NCI-H1105 (cell line): ENCODE measurements around the gene ANKK1.

Experiments
- DNase-seq: peaks from one replicate; lab custom pipeline; 2025; lab: John Stamatoyannopoulos, UW

ANKK1 gene

GRCh38 chr11:113387605-113388211, at the start of gene ANKK1:
ANKK1 (plus strand) TSS chr11:113387779; CDS start chr11:113387885, 106 bp downstream.
- DNase-seq = no peak

- DNase-seq = no peak
Measured at GRCh38 chr11:113338730-113339129, 48.8 kb upstream of the ANKK1 start.

- DNase-seq = no peak
Measured at GRCh38 chr11:113339929-113340589, 47.5 kb upstream of the ANKK1 start.

GRCh38 chr11:113341388-113342165, 46.0 kb upstream of the ANKK1 start:
- no peak for DNase-seq

- no peak for DNase-seq
Measured at GRCh38 chr11:113345978-113346377, 41.6 kb upstream of the ANKK1 start.

GRCh38 chr11:113349528-113349927, 38.1 kb upstream of the ANKK1 start:
- DNase-seq = no peak

GRCh38 chr11:113350336-113351067, 37.1 kb upstream of the ANKK1 start:
- no peak for DNase-seq

- DNase-seq = peak; percentile 26
Measured at GRCh38 chr11:113351068-113351450, 36.5 kb upstream of the ANKK1 start.

- no peak for DNase-seq
Measured at GRCh38 chr11:113351480-113351879, 36.1 kb upstream of the ANKK1 start.

- no peak for DNase-seq
Measured at GRCh38 chr11:113356203-113356602, 31.4 kb upstream of the ANKK1 start.

GRCh38 chr11:113363406-113363805, 24.2 kb upstream of the ANKK1 start:
- no peak for DNase-seq

- DNase-seq = no peak
Measured at GRCh38 chr11:113363996-113364641, 23.5 kb upstream of the ANKK1 start.

- no peak for DNase-seq
Measured at GRCh38 chr11:113365895-113366294, 21.7 kb upstream of the ANKK1 start.

GRCh38 chr11:113369411-113369810, 18.2 kb upstream of the ANKK1 start:
- DNase-seq = no peak

GRCh38 chr11:113370634-113371033, 16.9 kb upstream of the ANKK1 start:
- DNase-seq = no peak

GRCh38 chr11:113372309-113372708, 15.3 kb upstream of the ANKK1 start:
- no peak for DNase-seq

- no peak for DNase-seq
Measured at GRCh38 chr11:113373306-113373705, 14.3 kb upstream of the ANKK1 start.

- no peak for DNase-seq
Measured at GRCh38 chr11:113373981-113374560, 13.5 kb upstream of the ANKK1 start.

GRCh38 chr11:113375402-113375801, 12.2 kb upstream of the ANKK1 start:
- no peak for DNase-seq

- no peak for DNase-seq
Measured at GRCh38 chr11:113376156-113376555, 11.4 kb upstream of the ANKK1 start.

GRCh38 chr11:113377681-113378412, 9.7 kb upstream of the ANKK1 start:
- DNase-seq = no peak
